Transverse colon (tissue), 4 donors: ENCODE data around the gene RUSF1. TPM values are rescaled to one million over a fixed set of nuclear protein-coding genes. Genes with fewer than 3 reads are reported as not detected.
"Not testable (repeated sequence)": the region's sequence is repeated elsewhere in the genome, so short reads cannot be mapped to it uniquely, and the experiment has no call there.

Source experiments
- DNase-seq: peaks from one replicate; pipeline ENCODE4 v3.0.0-alpha.2; 2019
- H3K27ac ChIP-seq, 4 donors: fragments of 200-600 bp; sonication (generic); 2 replicates each; pipeline ENCODE4 v1.5.1; 2016 to 2018; ENCODE audit warnings: inconsistent platforms in 4 of 4
- H3K27me3 ChIP-seq: fragments of 200-600 bp; sonication (generic); 2 replicates; pipeline ENCODE4 v1.5.1; 2017; ENCODE audit warnings: inconsistent platforms
- H3K36me3 ChIP-seq, 4 donors: fragments of 200-600 bp; sonication (generic); 2 replicates each; pipeline ENCODE4 v1.5.1; 2017 to 2019; ENCODE audit warnings: inconsistent platforms in 4 of 4
- H3K4me1 ChIP-seq, 4 donors: fragments of 200-600 bp; sonication (generic); 2 replicates each; pipeline ENCODE4 v1.5.1; 2017 to 2020; ENCODE audit warnings: inconsistent platforms in 4 of 4
- H3K4me3 ChIP-seq, 4 donors: fragments of 200-600 bp; sonication (generic); 1 replicate in 1 of 4; 2 replicates in 3 of 4; pipeline versions ENCODE4 v1.5.1 to v1.6.1; 2017 to 2019; ENCODE audit warnings: inconsistent platforms in 4 of 4
- H3K9me3 ChIP-seq, 2 donors: fragments of 200-600 bp; sonication (generic); 2 replicates each; pipeline ENCODE4 v1.5.1; 2017 to 2019; ENCODE audit warnings: inconsistent platforms in 2 of 2
- CTCF ChIP-seq, 5 experiments: fragments of 200-600 bp in 3 of 5; fragments of 450-650 bp in 2 of 5; sonication (generic) in 3 of 5; IDR thresholded peaks; 1 replicate in 2 of 5; 2 replicates in 3 of 5; pipeline ENCODE4 v1.5.1; 2016 to 2017; ENCODE audit warnings: antibody characterized with exemption in 5 of 5, inconsistent platforms in 3 of 5, mild to moderate bottlenecking in 2 of 5, moderate library complexity in 1 of 5
- EP300 ChIP-seq: sonication (generic); formaldehyde crosslinking; IDR thresholded peaks from one replicate; pipeline ENCODE4 v1.6.1; 2017; ENCODE audit warnings: antibody characterized with exemption, low read depth
- POLR2A ChIP-seq: fragments of 450-650 bp; IDR thresholded peaks from one replicate; pipeline ENCODE4 v1.6.1; 2016; ENCODE audit warnings: antibody characterized with exemption, mild to moderate bottlenecking, moderate library complexity
- POLR2AphosphoS5 ChIP-seq, 3 donors: sonication (generic); formaldehyde crosslinking; IDR thresholded peaks; one replicate each; pipeline ENCODE4 v1.6.1; 2016; ENCODE audit warnings: antibody characterized with exemption in 3 of 3
- WGBS, 2 donors: methylation state at CpG; one replicate each; pipeline ENCODE4 v1.1.5; 2018; ENCODE audit warnings: low coverage in 1 of 2; 5-methylcytosine and 5-hydroxymethylcytosine counted together
- in situ Hi-C, 4 donors: fragments of 200-750 bp; cut with MboI; loops; one replicate each; pipeline versions ENCODE4 v1.15.0 to v1.15.1; 2017; ENCODE audit warnings: low sequenced_read_pairs in 3 of 4, low pct_ligation_motif_present in 1 of 4, low pct_unique_long_range_greater_than_20kb in 1 of 4
- intact Hi-C: fragments of 100-400 bp; cut with DNase I; formaldehyde crosslinking; loops from one replicate; pipeline ENCODE4 v1.15.1; 2023; ENCODE audit warnings: low total_unique reads
- total RNA-seq, 4 donors: library from RNA; depleted of rRNA; stranded (reverse); fragments of >200 nt; gene quantifications; one replicate each; pipeline ENCODE4 v1.1.0, GENCODE V29; 2016

Gene RUSF1
- total RNA-seq, 4 donors from 2014 or later: 49.2 to 86.5 (median 71.3) TPM

DNA sequence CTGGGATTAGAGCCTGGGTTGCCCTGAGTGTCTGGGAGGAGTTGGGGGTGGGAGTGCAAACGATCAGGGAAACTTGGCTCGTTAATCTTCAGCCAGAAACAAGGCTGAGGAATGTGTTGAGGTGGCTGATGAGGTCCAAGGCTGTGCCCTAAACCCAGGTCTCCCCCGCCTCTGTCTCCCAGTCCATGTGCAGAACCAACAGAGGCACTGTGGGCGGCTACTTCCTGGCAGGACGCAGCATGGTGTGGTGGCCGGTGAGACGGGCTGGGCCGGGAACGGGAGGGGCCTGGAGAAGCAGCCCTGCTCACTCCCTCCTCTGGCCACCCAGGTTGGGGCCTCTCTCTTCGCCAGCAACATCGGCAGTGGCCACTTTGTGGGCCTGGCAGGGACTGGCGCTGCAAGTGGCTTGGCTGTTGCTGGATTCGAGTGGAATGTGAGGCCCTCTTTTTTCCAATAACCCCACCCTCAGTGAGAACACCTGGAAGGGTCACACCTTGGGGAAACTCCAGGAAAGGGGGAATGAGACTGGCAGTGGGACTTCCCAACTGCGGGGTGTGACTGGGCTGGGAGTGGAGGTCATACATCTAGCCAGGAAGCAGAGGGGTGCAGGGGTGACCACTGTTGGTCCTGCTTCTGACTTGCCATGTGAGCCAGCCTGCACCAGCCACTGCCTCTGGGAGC lies 23.6 kb downstream of the RUSF1 start:
- WGBS, 2 donors: 37 to 42% methylated on average over 2 to 14 of the region's 14 CpGs
- intact Hi-C loops (no loop called here), in situ Hi-C loops (loop anchor here in 1 of 4 donors (25.0 kb wide), 1 partner anchor 97 kb away; the partner anchor contains the start of gene ITGAD)
- H3K4me3 ChIP-seq: no peak overlapping the region
- H3K9me3 ChIP-seq: no peaks in the 10 kb centered on the region
- H3K36me3 ChIP-seq: no peaks in the 10 kb centered on the region
- peak; percentile 78 for DNase-seq
- no peak for TF ChIP-seq EP300
- TF ChIP-seq POLR2A: no peak
- TF ChIP-seq POLR2AphosphoS5 (IDR thresholded peaks at IDR 0.05): no peak
- TF ChIP-seq CTCF (IDR thresholded peaks at IDR 0.05): no peak
- H3K27ac ChIP-seq: peak overlapping the region in 2 of 4 donors; percentile 20 to 33
- H3K27me3 ChIP-seq: peaks cover 8% of the 10 kb centered on the region
- H3K4me1 ChIP-seq: peaks cover 4 to 44% (median 26%) of the 10 kb centered on the region in 4 donors

- H3K27me3 ChIP-seq, H3K27ac ChIP-seq, H3K4me3 ChIP-seq, H3K36me3 ChIP-seq, DNase-seq, intact Hi-C loops, H3K9me3 ChIP-seq: not testable (repeated sequence)
- H3K4me1 ChIP-seq: peaks cover 4 to 44% (median 26%) of the 10 kb centered on the region in 4 donors
- in situ Hi-C loops: loop anchor here in 1 of 4 donors (25.0 kb wide), 1 partner anchor 97 kb away; the partner anchor contains the start of gene ITGAD
- 87 to 100% methylated on average over 1 to 4 of the region's 4 CpGs for WGBS, 2 donors
These were observed 24.1 kb downstream of the RUSF1 start for GRCh38 chr16:31484048-31484447.

DNA sequence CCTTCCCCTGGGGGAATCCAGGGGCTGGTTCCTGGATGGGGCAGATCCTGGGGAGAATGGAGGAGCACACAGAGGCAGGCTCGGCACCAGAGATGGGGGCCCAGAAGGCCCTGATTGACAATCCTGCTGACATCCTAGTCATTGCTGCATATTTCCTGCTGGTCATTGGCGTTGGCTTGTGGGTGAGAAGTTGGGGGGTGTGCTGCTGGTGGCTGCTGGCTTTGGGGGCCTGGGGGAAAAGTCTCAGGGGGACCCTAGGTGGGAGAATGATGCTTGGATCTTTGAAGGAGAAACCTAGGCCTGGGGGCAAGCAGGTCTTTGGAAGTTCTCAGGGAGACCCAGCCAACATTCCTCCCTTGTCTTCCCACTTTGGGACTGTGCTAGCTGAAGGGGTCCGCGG lies 25.1 kb downstream of the RUSF1 start, which contains the start of gene SLC5A2:
TSS of gene SLC5A2 (plus strand) at position 43 of the 400 bp plus-strand sequence. CDS start at position 57, 14 bp downstream.
- no peaks in the 10 kb centered on the region for H3K36me3 ChIP-seq
- peaks cover 1 to 39% (median 21%) of the 10 kb centered on the region in 4 donors for H3K4me1 ChIP-seq
- H3K27ac ChIP-seq: no peak within 1 kb of the TSS
- TF ChIP-seq EP300: no peak
- TF ChIP-seq CTCF (IDR thresholded peaks at IDR 0.05): no peak
- no peak for TF ChIP-seq POLR2A
- no peak for TF ChIP-seq POLR2AphosphoS5 (IDR thresholded peaks at IDR 0.05)
- DNase-seq: no peak
- no peaks in the 10 kb centered on the region for H3K9me3 ChIP-seq
- intact Hi-C loops (no loop called here), in situ Hi-C loops (loop anchor here in 1 of 4 donors (25.0 kb wide), 1 partner anchor 96 kb away; the partner anchor contains the start of gene ITGAD)
- no peak within 1 kb of the TSS for H3K4me3 ChIP-seq
- WGBS, 2 donors: 81% methylated on average over 4 of the region's 4 CpGs; no CpG with 5 or more reads in 1 of the 2 donors
- H3K27me3 ChIP-seq: peaks cover 3% of the 10 kb centered on the region

DNA sequence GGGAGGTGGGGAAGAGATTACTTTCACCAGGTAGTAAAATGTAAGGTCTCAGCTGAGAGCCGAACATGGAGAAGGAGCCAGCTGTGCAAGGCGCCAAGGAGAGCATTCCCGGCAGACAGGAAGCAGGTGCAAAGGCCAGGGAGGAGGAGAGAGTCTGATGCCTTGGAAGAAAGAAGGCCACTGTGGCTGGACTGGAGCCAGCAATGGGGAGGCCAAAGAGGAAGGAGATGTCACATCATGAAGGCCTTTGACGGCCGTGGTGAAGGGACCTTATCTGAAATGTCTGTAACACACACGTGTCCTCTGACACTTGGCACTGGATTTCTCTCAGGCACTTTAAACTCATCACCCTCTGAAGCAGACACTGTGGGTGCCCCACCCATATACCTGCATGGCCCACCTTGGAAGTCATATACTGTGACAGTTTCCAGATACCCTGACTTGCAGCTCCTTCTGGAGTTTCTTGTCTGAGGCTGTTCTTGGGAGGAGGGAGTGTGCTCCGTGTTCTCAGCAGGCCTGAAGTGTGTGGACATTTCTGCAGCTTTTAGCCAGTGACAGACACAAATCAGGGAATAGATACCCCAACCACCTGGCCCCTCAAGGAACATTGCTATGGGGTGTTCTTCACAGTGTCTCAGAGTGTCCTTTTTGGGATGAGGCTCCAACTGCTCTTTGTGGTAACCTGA lies 27.2 kb downstream of the RUSF1 start:
- intact Hi-C loops (no loop called here), in situ Hi-C loops (loop anchor here in 1 of 4 donors (25.0 kb wide), 1 partner anchor 94 kb away; the partner anchor contains the start of gene ITGAD)
- Histone ChIP-seq H3K4me3 (no peak overlapping the region), H3K4me1 (peaks cover 0 to 45% (median 23%) of the 10 kb centered on the region in 4 donors), H3K27ac (peak overlapping the region in 1 of 4 donors; percentile 30), H3K27me3 (no peaks in the 10 kb centered on the region), H3K9me3 (no peaks in the 10 kb centered on the region), H3K36me3 (no peaks in the 10 kb centered on the region)
- TF ChIP-seq POLR2AphosphoS5 (IDR thresholded peaks at IDR 0.05) (peak in 1 of 3 donors; percentile 26), POLR2A (no peak)
- peak; percentile 59 for DNase-seq
- 27 to 50% methylated on average over 1 to 7 of the region's 7 CpGs for WGBS, 2 donors

DNA sequence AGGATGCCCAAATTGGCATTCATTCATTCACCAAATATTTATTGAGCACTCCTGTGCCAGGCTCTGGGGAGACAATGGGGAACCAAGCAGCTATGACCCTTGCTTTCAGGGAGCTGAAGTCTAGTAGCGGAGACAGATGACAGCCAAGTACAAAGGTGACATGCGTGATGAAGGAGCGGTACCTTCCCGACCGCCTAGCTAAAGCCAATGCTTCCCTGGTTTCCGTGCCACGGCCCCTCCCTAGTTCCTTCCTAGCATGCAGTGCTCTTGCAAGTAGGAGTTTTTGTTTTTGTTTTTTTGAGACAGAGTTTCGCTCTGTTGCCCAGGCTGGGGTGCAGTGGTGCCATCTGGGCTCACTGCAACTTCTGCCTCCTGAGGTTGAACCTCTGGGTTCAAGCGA lies 28.4 kb downstream of the RUSF1 start:
- intact Hi-C loops (no loop called here), in situ Hi-C loops (loop anchor here in 1 of 4 donors (25.0 kb wide), 1 partner anchor 92 kb away; the partner anchor contains the start of gene ITGAD)
- 75 to 83% methylated on average over 5 to 9 of the region's 9 CpGs for WGBS, 2 donors
- Histone ChIP-seq H3K27ac (no peak overlapping the region), H3K27me3 (no peaks in the 10 kb centered on the region), H3K4me3 (no peak overlapping the region), H3K9me3 (no peaks in the 10 kb centered on the region), H3K4me1 (peaks cover 0 to 48% (median 29%) of the 10 kb centered on the region in 4 donors), H3K36me3 (no peaks in the 10 kb centered on the region)
- DNase-seq: no peak
- TF ChIP-seq EP300: no peak
- TF ChIP-seq CTCF (IDR thresholded peaks at IDR 0.05): no peak
- no peak for TF ChIP-seq POLR2A
